Retinal pigment epithelial cell (primary cell): ENCODE results near the gene TMEM214.

ENCODE experiments used
- DNase-seq: peaks from one replicate; pipeline ENCODE4 v3.0.0-alpha.2; 2010; ENCODE audit warnings: low read depth
- H3K4me3 ChIP-seq: 2 replicates; pipeline ENCODE4 v1.5.1; 2011; ENCODE audit warnings: mild to moderate bottlenecking, low read length, control low read depth, moderate library complexity
- CTCF ChIP-seq: conservative IDR thresholded peaks from 2 replicates; pipeline ENCODE4 v1.5.1; 2011; ENCODE audit warnings: low read depth, low read length, control low read depth, inconsistent platforms

Gene TMEM214

GRCh38 chr2:27080140-27080469 is 47.3 kb downstream of the TMEM214 start:
- no peak overlapping the region for H3K4me3 ChIP-seq
- no peak for DNase-seq
- TF ChIP-seq CTCF, result no peak

DNA sequence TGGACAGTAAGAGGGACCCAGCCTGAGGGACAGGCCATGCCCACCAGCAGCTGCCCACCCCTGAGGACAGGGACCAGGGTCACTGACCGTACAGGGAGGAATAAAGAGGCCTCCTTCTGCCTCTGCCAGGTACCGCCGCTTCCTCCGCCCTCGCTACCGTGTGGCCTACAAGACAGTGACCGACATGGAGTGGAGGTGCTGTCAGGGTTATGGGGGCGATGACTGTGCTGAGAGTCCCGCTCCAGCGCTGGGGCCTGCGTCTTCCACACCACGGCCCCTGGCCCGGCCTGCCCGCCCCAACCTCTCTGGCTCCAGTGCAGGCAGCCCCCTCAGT is 47.8 kb downstream of the TMEM214 start:
- H3K4me3 ChIP-seq, result no peak overlapping the region

GRCh38 chr2:27081984-27082772 is 49.4 kb downstream of the TMEM214 start:
- no peak overlapping the region for H3K4me3 ChIP-seq
- TF ChIP-seq CTCF, result no peak
- DNase-seq, result no peak

More for the DNA sequence above, 47.8 kb downstream of the TMEM214 start:
- TF ChIP-seq CTCF, result no peak
- DNase-seq, result no peak

GRCh38 chr2:27082773-27083409 is 50.1 kb downstream of the TMEM214 start:
- no peak overlapping the region for H3K4me3 ChIP-seq
- DNase-seq, result no peak
- no peak for TF ChIP-seq CTCF

DNA sequence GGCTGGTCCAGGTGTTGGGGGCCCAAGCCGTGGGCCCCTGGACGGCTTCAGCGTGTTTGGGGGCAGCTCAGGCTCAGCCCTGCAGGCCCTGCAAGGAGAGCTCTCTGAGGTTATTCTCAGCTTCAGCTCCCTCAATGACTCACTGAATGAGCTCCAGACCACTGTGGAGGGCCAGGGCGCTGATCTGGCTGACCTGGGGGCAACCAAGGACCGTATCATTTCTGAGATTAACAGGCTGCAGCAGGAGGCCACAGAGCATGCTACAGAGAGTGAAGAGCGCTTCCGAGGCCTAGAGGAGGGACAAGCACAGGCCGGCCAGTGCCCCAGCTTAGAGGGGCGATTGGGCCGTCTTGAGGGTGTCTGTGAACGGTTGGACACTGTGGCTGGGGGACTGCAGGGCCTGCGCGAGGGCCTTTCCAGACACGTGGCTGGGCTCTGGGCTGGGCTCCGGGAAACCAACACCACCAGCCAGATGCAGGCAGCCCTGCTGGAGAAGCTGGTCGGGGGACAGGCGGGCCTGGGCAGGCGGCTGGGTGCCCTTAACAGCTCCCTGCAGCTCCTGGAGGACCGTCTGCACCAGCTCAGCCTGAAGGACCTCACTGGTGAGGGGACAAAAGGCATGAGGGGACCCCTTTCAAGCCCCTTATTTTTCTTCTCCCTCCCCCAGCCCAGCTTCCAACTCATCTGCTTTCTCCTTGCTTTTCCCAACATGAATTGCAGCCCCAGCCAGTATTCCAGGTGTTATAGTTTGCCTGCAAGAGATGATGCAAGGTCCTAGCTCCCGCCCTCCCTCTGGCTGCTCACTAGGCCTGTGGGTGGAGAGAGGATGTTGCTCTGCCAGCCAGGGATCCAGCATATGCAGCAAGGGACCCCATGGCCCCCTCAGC is 50.9 kb downstream of the TMEM214 start:
- no peak for TF ChIP-seq CTCF
- no peak for DNase-seq
- H3K4me3 ChIP-seq, result no peak overlapping the region

DNA sequence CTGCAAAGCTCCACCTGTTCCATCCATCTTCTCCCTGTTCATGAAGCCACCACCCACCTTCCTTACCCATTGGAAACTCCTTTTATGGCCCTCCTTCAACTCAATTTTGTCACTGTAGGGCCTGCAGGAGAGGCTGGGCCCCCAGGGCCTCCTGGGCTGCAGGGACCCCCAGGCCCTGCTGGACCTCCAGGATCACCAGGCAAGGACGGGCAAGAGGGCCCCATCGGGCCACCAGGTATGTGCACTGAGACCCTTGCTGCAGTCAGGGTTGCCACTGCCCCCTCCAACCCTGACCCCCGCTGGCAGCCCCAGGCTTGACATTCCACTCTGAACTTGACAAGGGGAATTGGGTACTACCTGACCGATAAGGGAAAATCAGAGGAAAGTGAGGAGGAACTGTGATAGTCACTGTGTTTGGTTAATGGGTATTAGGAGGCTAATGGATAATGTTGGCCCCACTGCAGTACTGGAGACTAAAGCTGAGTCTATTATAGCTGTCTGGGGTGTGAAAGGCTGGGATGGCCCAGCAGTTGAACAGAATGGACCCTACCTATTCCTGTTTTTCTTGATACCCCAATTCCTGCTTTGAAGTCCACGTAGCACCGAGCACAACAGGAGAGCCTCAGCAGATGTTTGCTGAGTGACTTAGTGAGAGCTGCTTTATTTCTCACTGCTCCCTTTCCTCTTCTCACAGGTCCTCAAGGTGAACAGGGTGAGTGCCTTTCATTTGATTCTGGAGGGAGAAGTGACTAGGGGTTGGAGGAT is 51.7 kb downstream of the TMEM214 start:
- TF ChIP-seq CTCF, result no peak
- DNase-seq, result no peak
- no peak overlapping the region for H3K4me3 ChIP-seq
